HepG2 (cell line): ENCODE measurements around the gene IRAK2. TPM values are rescaled to one million over a fixed set of nuclear protein-coding genes. Genes with fewer than 3 reads are reported as not detected.

ENCODE experiments used
- HNF4G ChIP-seq, 2 experiments: sonication (generic) in 1 of 2; formaldehyde crosslinking in 1 of 2; IDR thresholded peaks; 2 replicates each; pipeline versions ENCODE4 v1.4.0 to v1.6.1; 2011 to 2020; ENCODE audit warnings: borderline replicate concordance in 2 of 2, low read depth in 2 of 2, mild to moderate bottlenecking in 2 of 2, low read length in 1 of 2, missing genetic modification reagents in 1 of 2, moderate library complexity in 1 of 2
- KAT7 ChIP-seq: IDR thresholded peaks from 2 replicates; pipeline ENCODE4 v1.6.1; 2018; ENCODE audit warnings: borderline replicate concordance, missing compliant biosample characterization
- KDM5A ChIP-seq: fragments of 200-600 bp; sonication (generic); IDR thresholded peaks from 2 replicates; pipeline ENCODE4 v1.7.0; 2018; ENCODE audit warnings: antibody characterized with exemption, mild to moderate bottlenecking, low read length, borderline replicate concordance
- MAF1 ChIP-seq: sonication (generic); formaldehyde crosslinking; IDR thresholded peaks from 2 replicates; pipeline ENCODE4 v1.5.0; 2020; ENCODE audit warnings: missing genetic modification reagents, borderline replicate concordance
- MXD1 ChIP-seq: sonication (generic); formaldehyde crosslinking; IDR thresholded peaks from 2 replicates; pipeline ENCODE4 v1.4.0; 2020; ENCODE audit warnings: mild to moderate bottlenecking, missing genetic modification reagents
- NFKB2 ChIP-seq: sonication (generic); formaldehyde crosslinking; IDR thresholded peaks from 2 replicates; pipeline ENCODE4 v1.4.0; 2020; ENCODE audit warnings: missing genetic modification reagents, borderline replicate concordance
- SAP130 ChIP-seq: IDR thresholded peaks from 2 replicates; pipeline ENCODE4 v1.6.1; 2016; ENCODE audit warnings: low read depth
- SOX6 ChIP-seq, 2 experiments: fragments of 450-650 bp in 1 of 2; sonication (generic) in 1 of 2; formaldehyde crosslinking in 1 of 2; IDR thresholded peaks; 2 replicates each; pipeline versions ENCODE4 v1.4.0 to v1.6.1; 2017 to 2020; ENCODE audit warnings: antibody characterized with exemption in 1 of 2, mild to moderate bottlenecking in 1 of 2, missing genetic modification reagents in 1 of 2
- SP140L ChIP-seq: sonication (generic); formaldehyde crosslinking; IDR thresholded peaks from 2 replicates; pipeline ENCODE4 v1.4.0; 2020; ENCODE audit warnings: missing genetic modification reagents, borderline replicate concordance
- TRAFD1 ChIP-seq: sonication (generic); formaldehyde crosslinking; IDR thresholded peaks from 2 replicates; pipeline ENCODE4 v1.5.1; 2020; ENCODE audit warnings: missing genetic modification reagents, mild to moderate bottlenecking, borderline replicate concordance
- ZBED4 ChIP-seq: sonication (generic); formaldehyde crosslinking; IDR thresholded peaks from 2 replicates; pipeline ENCODE4 v1.4.0; 2020; ENCODE audit warnings: missing genetic modification reagents, borderline replicate concordance
- ZHX2 ChIP-seq, 2 experiments: sonication (generic) in 1 of 2; formaldehyde crosslinking in 1 of 2; IDR thresholded peaks; 2 replicates each; pipeline versions ENCODE4 v1.6.1 to v1.9.0; 2014 to 2022; ENCODE audit warnings: antibody characterized with exemption in 1 of 2, borderline replicate concordance in 1 of 2, inconsistent platforms in 1 of 2, low read depth in 1 of 2, missing genetic modification reagents in 1 of 2
- ZKSCAN1 ChIP-seq: fragments of 150-350 bp; IDR thresholded peaks from 2 replicates; pipeline ENCODE4 v1.6.1; 2014; ENCODE audit warnings: low read length
- ZNF207 ChIP-seq: fragments of 450-650 bp; IDR thresholded peaks from 2 replicates; pipeline ENCODE4 v1.6.1; 2016; ENCODE audit warnings: antibody characterized with exemption, borderline replicate concordance
- polyA plus RNA-seq, 8 experiments: library from polyadenylated mRNA; depleted of rRNA in 3 of 8; stranded (reverse) in 7 of 8; unstranded in 1 of 8; fragments of >200 nt; fragmentation: Illumina TruSeq in 4 of 8; extraction: Trizol in 4 of 8; gene quantifications; 2 replicates each; pipeline versions ENCODE4 v1.2.1 to v1.2.3, GENCODE V29; 2011 to 2016; ENCODE audit warnings: low read depth in 4 of 8, missing spikeins in 1 of 8, mixed read lengths in 1 of 8; ENCODE audit not compliant: insufficient read depth in 1 of 8
- total RNA-seq, 5 experiments: library from RNA; depleted of rRNA; stranded (reverse); fragments of >200 nt; fragmentation: Illumina TruSeq; extraction: Trizol; gene quantifications; 2 replicates each; pipeline ENCODE4 v1.2.3, GENCODE V29; 2016; ENCODE audit warnings: low read depth in 1 of 5

The IRAK2 gene
- total and polyA plus RNA-seq, 2 of the 13 experiments (the other 11 are each of a cell fraction or from before 2014, with no cell fraction given): 13.1 to 23.3 TPM

- TF ChIP-seq SAP130 (CRISPR knock-in tag) (peak; percentile 95), HNF4G (IDR thresholded peaks at IDR 0.05; ENCODE audit: borderline replicate concordance, low read depth, low read length) (peak; percentile 97), HNF4G (CRISPR knock-in tag; IDR thresholded peaks at IDR 0.05; ENCODE audit: borderline replicate concordance, low read depth) (peak; percentile 90; the same call in 1 of the 2 replicates), TRAFD1 (CRISPR knock-in tag) (no peak), MXD1 (CRISPR knock-in tag) (no peak), MAF1 (CRISPR knock-in tag) (no peak), ZBED4 (CRISPR knock-in tag) (peak; percentile 76; the same call in 1 of the 2 replicates), ZKSCAN1 (no peak), KDM5A (no peak), ZHX2 (IDR thresholded peaks at IDR 0.05; ENCODE audit: low read depth) (peak; percentile 66; the same call in 1 of the 2 replicates), ZHX2 (CRISPR knock-in tag; IDR thresholded peaks at IDR 0.05; ENCODE audit: borderline replicate concordance) (no peak), NFKB2 (CRISPR knock-in tag) (no peak), ZNF207 (no peak), SP140L (CRISPR knock-in tag) (no peak; the same call in 1 of the 2 replicates), SOX6 (IDR thresholded peaks at IDR 0.05) (no peak), SOX6 (CRISPR knock-in tag; IDR thresholded peaks at IDR 0.05) (peak; percentile 97), KAT7 (CRISPR knock-in tag) (no peak)
These were observed 60.3 kb downstream of the IRAK2 start (continued) for GRCh38 chr3:10224794-10225665.
